ENCODE data around the gene EGLN3.
"Not testable (repeated sequence)": the region's sequence is repeated elsewhere in the genome, so short reads cannot be mapped to it uniquely, and the experiment has no call there.

The EGLN3 gene

DNA sequence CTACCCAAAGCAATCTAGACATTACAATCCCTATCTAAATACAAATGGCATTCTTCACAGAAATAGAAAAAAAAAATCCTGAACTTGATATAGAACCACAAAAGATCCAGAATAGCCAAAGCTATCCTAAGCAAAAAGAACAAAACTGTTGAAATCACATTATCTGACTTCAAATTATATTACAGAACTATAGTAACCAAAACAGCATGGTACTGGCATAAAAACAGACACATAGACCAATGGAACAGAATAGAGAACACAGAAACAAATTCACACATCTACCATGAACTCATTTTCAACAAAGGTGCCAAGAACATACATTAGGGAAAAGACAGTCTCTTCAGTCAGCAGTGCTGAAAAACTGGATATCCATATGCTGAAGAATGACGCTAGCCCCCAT lies 19.0 kb upstream of the EGLN3 start:
- peaks cover 11% of the 10 kb centered on the region for H3K9me3 Mint-ChIP-seq (ENCODE audit: low read depth)
- not testable (repeated sequence) for H3K36me3 Mint-ChIP-seq; H3K27ac Mint-ChIP-seq; H3K4me3 Mint-ChIP-seq; H3K4me1 Mint-ChIP-seq (ENCODE audit: low read depth); H3K27me3 Mint-ChIP-seq

DNA sequence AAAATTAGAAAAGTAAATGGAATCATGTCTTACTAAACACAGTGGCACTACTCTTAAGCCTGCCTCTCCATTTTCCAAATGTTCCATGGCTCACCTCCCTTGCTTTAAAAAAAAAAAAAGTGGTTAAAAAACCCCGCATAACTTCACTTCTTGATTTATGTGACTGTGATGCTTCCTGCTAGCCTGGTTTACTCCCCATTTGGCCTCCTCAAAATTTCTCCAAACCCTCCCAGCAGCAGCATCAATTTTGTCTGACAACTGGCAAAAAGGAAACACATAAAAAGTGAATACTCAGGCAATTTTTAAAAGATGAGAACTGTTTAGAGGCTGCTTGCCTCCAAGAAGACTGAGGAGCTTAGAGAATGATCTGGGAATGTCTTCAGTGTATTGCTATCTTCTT lies 17.8 kb upstream of the EGLN3 start:
- Mint-ChIP-seq H3K9me3 (ENCODE audit: low read depth) (peaks cover 11% of the 10 kb centered on the region), H3K4me3 (no peak overlapping the region), H3K4me1 (ENCODE audit: low read depth) (no peaks in the 10 kb centered on the region), H3K36me3 (peaks cover 7% of the 10 kb centered on the region), H3K27me3 (peaks cover 1% of the 10 kb centered on the region), H3K27ac (no peak overlapping the region)

DNA sequence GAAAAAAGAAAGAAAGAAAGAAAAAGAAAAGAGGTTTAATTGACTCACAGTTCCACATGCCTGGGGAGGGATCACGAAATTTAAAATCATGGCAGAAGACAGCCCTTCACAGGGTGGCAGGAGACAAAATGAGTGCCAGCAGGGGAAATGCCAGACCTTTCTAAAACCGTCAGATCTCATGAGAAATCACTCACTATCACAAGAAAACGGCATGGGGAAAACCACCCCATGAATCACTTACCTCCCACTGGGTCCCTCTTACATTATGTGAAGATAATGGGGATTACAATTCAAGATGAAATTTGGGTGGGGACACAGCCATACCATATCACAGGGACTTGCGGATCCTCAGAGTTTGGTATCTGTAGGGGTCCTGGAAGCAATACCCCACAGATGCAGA lies 16.3 kb upstream of the EGLN3 start:
- H3K4me1 Mint-ChIP-seq (ENCODE audit: low read depth) = no peaks in the 10 kb centered on the region
- H3K4me3 Mint-ChIP-seq = no peak overlapping the region
- no peak overlapping the region for H3K27ac Mint-ChIP-seq
- peaks cover 7% of the 10 kb centered on the region for H3K36me3 Mint-ChIP-seq
- peaks cover 1% of the 10 kb centered on the region for H3K27me3 Mint-ChIP-seq
- H3K9me3 Mint-ChIP-seq (ENCODE audit: low read depth) = peaks cover 11% of the 10 kb centered on the region

DNA sequence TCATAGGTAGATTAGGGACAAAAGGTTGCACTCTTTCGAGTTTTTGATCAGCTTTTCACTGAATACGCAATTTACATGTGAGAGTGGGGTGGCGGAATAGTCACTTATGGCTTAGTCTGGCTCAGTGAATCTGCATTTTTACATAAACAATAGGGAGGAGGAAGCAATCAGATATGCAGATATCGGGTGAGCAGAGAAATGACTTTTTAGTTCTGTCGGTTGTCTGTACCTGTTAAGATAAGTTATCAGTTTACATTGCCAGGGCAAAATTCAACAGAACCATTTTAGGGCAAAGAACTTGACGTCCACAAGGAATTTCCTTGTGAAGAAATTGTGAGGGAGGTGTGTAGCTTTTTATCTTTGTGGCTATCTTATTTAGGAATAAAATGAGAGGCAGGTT lies 15.4 kb upstream of the EGLN3 start:
- Mint-ChIP-seq H3K9me3 (ENCODE audit: low read depth) (peaks cover 11% of the 10 kb centered on the region), H3K27me3 (peaks cover 1% of the 10 kb centered on the region), H3K4me3 (no peak overlapping the region), H3K36me3 (peaks cover 7% of the 10 kb centered on the region), H3K27ac (no peak overlapping the region), H3K4me1 (ENCODE audit: low read depth) (no peaks in the 10 kb centered on the region)

DNA sequence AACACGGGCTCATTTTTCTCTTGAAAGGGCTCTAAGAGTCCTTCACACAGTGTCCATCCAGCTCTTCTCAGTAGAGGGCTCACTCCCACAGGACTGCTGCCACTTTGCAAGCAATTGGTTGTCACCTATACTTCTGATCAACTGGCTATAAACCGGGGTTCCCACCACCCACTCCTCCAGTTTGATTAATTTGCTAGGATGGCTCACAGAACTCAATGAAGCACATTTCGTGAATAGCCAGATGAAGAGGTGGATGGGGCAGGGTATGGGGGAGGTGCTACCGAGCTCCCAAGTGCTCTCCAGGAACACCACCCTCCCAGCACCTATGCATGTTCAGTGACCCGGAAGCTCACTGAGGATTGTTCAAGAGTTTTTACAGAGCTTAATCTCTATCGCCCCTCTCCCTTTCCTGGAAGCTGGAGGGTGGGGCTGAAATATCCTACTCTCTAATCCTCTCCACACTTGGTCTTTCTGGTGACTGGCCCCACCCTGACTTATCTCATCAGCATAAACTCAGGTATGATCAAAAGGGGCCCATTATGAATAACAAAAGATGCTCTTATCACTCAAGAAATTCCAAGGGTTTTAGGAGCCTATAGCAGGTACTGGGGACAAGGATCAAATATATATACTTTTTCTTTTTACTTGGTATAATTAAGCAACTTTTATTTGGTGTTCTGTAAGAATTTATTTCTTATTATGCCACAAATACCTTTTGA lies 13.9 kb upstream of the EGLN3 start:
- H3K4me1 Mint-ChIP-seq (ENCODE audit: low read depth) = peaks cover 4% of the 10 kb centered on the region
- H3K4me3 Mint-ChIP-seq = no peak overlapping the region
- peaks cover 2% of the 10 kb centered on the region for H3K9me3 Mint-ChIP-seq (ENCODE audit: low read depth)
- peaks cover 6% of the 10 kb centered on the region for H3K27me3 Mint-ChIP-seq
- H3K36me3 Mint-ChIP-seq = peaks cover 5% of the 10 kb centered on the region
- no peak overlapping the region for H3K27ac Mint-ChIP-seq

DNA sequence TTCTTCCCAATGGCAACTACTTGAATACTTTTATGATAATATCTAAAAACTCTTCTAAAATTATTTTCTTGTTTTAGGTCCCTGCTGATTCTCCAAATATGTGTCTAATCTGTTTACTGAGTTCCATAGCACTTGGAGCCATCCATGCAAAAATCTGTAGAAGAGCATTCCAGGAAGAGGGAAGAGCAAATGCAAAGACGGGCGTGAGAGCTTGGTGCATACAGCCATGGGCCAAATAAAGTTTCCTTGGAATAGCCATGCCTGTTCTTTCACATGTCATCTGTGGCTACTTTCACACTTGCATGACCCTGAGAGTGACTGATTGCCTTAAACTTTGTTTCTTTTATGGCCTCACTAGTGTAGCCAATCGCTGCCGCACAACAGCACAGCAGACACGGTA lies 13.0 kb upstream of the EGLN3 start:
- Mint-ChIP-seq H3K27ac (no peak overlapping the region), H3K4me3 (no peak overlapping the region), H3K9me3 (ENCODE audit: low read depth) (no peaks in the 10 kb centered on the region), H3K36me3 (peaks cover 2% of the 10 kb centered on the region), H3K4me1 (ENCODE audit: low read depth) (peaks cover 8% of the 10 kb centered on the region), H3K27me3 (peaks cover 6% of the 10 kb centered on the region)

DNA sequence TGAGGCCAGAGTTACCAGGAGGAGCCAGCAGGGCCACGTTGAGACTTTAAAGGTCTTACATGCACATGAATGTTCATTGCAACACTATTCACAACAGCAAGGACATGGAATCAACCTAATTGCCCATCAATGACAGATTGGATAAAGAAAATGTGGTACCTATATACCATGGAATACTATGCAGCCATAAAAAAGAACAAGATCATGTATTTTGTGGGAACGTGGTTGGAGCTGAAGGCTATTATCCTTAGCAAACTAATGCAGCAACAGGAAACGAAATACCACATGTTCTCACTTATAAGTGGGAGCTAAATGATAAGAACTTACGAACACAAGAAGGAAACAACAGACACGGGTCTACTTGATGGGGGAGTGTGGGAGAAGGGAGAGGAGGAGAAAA lies 11.6 kb upstream of the EGLN3 start:
- H3K27ac Mint-ChIP-seq; H3K27me3 Mint-ChIP-seq; H3K4me1 Mint-ChIP-seq (ENCODE audit: low read depth); H3K36me3 Mint-ChIP-seq; H3K4me3 Mint-ChIP-seq; H3K9me3 Mint-ChIP-seq (ENCODE audit: low read depth): not testable (repeated sequence)

DNA sequence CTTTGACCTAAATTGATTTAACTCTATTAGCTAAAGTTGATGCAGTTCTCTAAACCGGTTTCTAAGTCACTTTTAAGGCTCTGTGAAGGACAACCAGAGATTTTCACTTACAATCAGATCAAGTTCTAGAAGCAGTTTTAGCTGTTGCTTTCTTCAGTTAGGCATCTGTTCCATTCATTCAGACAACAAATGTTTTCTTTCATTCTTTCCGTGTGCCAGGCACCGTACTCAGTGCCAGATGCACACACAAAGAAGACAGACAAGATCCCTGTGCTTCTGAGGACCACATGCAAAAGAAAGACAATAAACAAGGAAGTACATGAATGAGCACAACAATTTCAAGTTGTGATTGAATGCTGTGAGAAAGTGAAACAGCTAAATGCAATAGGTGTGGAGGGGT lies 11.1 kb upstream of the EGLN3 start:
- Mint-ChIP-seq H3K27ac (no peak overlapping the region), H3K27me3 (peaks cover 4% of the 10 kb centered on the region), H3K9me3 (ENCODE audit: low read depth) (no peaks in the 10 kb centered on the region), H3K4me3 (no peak overlapping the region), H3K4me1 (ENCODE audit: low read depth) (peaks cover 8% of the 10 kb centered on the region), H3K36me3 (no peaks in the 10 kb centered on the region)

DNA sequence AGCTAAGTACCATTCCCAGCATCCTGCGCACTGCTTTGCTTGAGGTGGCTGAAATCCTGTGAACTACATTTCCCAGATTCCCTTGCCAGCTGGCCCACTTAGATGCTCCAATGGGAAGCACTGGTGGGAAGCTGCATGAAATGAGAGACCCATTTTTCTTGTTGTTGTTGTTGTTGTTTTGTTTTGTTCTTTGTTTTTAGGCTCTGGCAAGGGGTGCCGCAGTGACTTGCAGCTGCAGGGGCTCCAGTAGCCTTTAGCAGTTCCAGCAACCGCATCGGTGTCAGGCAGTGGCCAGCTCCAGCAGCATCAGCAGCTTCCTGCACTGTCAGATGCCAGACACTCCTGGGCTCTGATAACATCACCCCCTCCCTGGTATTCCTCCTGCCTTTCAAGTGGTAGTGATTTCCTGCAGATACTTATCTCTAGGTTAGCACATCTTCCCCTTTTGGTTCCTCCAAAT lies 8.8 kb upstream of the EGLN3 start:
- H3K9me3 Mint-ChIP-seq (ENCODE audit: low read depth) = no peaks in the 10 kb centered on the region
- no peak overlapping the region for H3K4me3 Mint-ChIP-seq
- peaks cover 8% of the 10 kb centered on the region for H3K4me1 Mint-ChIP-seq (ENCODE audit: low read depth)
- no peak overlapping the region for H3K27ac Mint-ChIP-seq
- peaks cover 3% of the 10 kb centered on the region for H3K36me3 Mint-ChIP-seq
- peaks cover 11% of the 10 kb centered on the region for H3K27me3 Mint-ChIP-seq

DNA sequence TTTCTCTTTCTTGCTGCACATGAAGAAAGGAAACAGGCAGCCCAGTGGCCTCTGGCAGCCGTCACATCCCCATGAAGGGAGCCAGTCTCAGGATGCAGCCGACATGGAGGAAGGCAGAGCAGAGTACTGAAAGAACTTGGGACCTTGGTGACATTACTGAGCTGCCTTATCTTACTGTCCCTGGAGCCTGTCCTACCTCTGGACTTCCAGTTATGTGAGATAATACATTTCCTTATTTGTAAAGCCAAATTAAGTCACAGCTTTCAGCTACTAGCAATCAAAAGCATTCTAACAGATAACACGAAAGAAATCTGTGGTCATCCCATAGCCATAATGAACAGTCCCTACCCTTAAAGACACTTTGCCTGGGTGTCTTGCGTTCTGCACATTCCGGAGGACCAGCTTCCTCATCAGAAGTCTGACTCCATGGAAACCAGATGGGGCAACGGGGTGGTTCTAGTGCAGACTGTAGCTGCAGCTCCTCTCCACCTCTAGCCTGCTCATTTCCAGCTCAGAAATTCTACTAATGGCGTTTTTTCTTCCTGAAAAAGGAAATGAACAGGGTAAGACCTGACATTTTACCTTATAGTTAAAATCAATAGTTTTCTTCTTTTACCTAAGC lies 7.8 kb upstream of the EGLN3 start:
- Mint-ChIP-seq H3K27ac (no peak overlapping the region), H3K9me3 (ENCODE audit: low read depth) (no peaks in the 10 kb centered on the region), H3K27me3 (peaks cover 15% of the 10 kb centered on the region), H3K36me3 (peaks cover 3% of the 10 kb centered on the region), H3K4me3 (no peak overlapping the region), H3K4me1 (ENCODE audit: low read depth) (peaks cover 8% of the 10 kb centered on the region)

DNA sequence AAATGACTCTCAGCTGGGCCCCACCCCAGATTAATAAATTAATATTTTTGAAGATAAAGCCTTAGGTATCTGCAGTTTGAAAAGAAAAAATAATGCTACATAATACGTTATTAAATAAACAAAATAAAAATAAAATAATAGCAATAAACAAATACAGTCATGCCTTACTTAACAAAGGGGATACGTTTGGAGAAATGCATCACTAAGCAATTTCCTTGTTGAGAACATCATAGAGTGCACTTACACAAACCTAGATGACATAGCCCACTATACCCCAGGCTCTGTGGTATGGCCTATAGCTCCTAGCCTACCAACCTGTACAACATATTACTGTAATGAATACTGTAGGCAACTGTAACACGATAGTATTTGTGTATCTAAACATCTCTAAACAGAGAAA lies 7.1 kb upstream of the EGLN3 start:
- Mint-ChIP-seq H3K27ac (no peak overlapping the region), H3K9me3 (ENCODE audit: low read depth) (no peaks in the 10 kb centered on the region), H3K36me3 (peaks cover 3% of the 10 kb centered on the region), H3K4me3 (no peak overlapping the region), H3K4me1 (ENCODE audit: low read depth) (peaks cover 8% of the 10 kb centered on the region), H3K27me3 (peaks cover 15% of the 10 kb centered on the region)

DNA sequence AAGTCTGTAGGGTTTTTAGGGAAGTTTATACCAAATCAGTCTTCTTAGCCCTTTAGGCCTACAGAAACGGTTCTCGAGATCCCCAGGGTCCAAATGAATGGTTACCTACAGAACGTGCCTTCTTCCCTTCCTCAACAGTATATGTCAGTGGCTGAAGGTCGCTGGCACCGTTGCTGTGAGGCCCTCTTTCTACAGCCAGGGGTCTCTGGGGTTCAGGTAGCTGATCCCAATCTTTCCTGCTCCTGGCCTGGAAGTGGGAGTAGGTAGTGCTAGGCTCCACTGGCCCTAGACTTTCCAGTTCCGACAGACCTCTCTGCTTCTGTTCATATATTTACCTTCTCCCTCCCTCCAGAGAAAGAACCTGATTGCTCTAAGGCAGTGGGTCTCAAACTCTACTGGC lies 6.4 kb upstream of the EGLN3 start:
- Mint-ChIP-seq H3K9me3 (ENCODE audit: low read depth) (no peaks in the 10 kb centered on the region), H3K4me3 (no peak overlapping the region), H3K27ac (no peak overlapping the region), H3K4me1 (ENCODE audit: low read depth) (peaks cover 10% of the 10 kb centered on the region), H3K27me3 (peaks cover 18% of the 10 kb centered on the region), H3K36me3 (peaks cover 3% of the 10 kb centered on the region)

DNA sequence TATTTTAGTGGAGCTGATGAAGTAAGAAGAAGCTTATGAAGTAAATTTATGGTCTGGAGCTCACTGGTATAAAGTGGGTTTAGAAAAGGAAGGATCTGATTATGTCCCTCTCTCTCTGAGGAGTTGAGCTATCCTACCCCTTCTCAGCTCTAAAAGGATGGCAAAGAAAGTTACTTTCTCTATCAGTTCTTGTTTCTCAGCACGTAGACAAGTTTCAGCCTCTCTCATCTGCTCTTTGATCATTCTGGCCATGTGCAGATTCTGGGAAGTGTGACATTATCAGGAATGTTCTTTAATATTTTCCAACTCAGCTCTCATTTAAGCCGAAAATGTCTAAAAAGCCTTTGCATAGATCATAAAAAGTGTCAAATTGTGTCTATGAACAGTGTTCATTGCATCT lies 5.8 kb upstream of the EGLN3 start:
- H3K4me1 Mint-ChIP-seq (ENCODE audit: low read depth) = peaks cover 12% of the 10 kb centered on the region
- H3K36me3 Mint-ChIP-seq = peaks cover 3% of the 10 kb centered on the region
- no peak overlapping the region for H3K4me3 Mint-ChIP-seq
- H3K9me3 Mint-ChIP-seq (ENCODE audit: low read depth) = no peaks in the 10 kb centered on the region
- peaks cover 22% of the 10 kb centered on the region for H3K27me3 Mint-ChIP-seq
- no peak overlapping the region for H3K27ac Mint-ChIP-seq

DNA sequence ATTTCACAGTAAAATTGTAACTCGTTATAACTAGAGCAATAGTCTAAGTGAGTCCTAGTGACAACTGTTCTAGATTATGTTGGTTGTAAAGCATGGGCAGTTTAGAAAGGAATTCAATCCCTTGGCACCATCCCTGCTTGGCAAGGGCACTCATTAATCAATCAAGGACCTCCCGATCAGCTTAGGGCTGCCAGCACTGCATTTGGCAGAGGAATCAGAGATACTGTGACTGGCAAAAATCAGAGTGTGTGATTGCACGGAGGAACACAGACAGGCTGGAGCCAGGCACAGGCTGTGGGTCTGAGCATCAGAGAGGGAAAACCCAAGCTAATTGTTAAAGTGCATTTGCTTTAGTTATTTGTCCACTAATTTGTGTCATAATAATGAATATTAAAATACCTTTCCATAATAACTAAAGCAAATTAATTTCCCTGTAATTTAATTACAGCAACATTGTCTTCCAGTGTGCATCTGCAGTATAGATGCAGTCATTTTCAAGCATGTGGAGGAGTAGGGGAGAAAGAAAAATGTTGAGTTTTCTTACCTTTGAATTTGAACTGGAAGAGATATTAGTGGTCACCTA lies 3.2 kb upstream of the EGLN3 start:
- H3K27me3 Mint-ChIP-seq = peaks cover 25% of the 10 kb centered on the region
- peaks cover 3% of the 10 kb centered on the region for H3K36me3 Mint-ChIP-seq
- H3K4me3 Mint-ChIP-seq = no peak overlapping the region
- no peak overlapping the region for H3K27ac Mint-ChIP-seq
- peaks cover 19% of the 10 kb centered on the region for H3K4me1 Mint-ChIP-seq (ENCODE audit: low read depth)
- H3K9me3 Mint-ChIP-seq (ENCODE audit: low read depth) = no peaks in the 10 kb centered on the region

DNA sequence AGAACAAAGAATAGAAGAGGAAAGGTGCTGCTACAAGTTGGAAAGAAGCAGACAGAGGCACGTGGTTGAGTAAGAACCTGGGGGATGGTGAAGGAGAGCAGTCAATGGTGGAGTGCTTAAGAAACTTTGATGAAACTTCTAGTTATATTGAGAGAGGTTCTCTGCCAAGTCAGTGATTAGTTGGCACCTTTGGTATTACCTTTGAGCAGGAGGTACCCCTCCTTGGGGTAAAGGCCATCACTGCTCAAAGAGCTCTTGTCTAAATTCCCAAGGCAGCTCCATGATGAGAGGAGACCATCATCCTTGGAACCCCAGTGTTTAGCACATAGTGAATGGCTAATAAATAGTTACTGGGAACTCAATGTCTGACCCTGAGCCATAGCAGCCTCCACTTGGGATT lies 1.7 kb upstream of the EGLN3 start:
- no peaks in the 10 kb centered on the region for H3K9me3 Mint-ChIP-seq (ENCODE audit: low read depth)
- H3K4me1 Mint-ChIP-seq (ENCODE audit: low read depth) = peaks cover 21% of the 10 kb centered on the region
- H3K27me3 Mint-ChIP-seq = peaks cover 30% of the 10 kb centered on the region
- H3K36me3 Mint-ChIP-seq = peaks cover 3% of the 10 kb centered on the region
- H3K27ac Mint-ChIP-seq = no peak overlapping the region
- H3K4me3 Mint-ChIP-seq = no peak overlapping the region
